Activated naive CD4-positive, alpha-beta T cell treated with anti-CD3 and anti-CD28 coated beads, Interleukin-2, amount 10 ng/mL, durations not matched to agents 7 days and 5 days (primary cell): ENCODE data around the gene C19orf18.
"Not testable (repeated sequence)": the region's sequence is repeated elsewhere in the genome, so short reads cannot be mapped to it uniquely, and the experiment has no call there.

Experiments
- CTCF ChIA-PET: fragments of 350-600 bp; sonication (Branson Sonifier 250); formaldehyde crosslinking; loops from one replicate; lab custom pipeline; 2021; ENCODE audit warnings: antibody characterized with exemption; lab: Charles Lee
- DNase-seq: peaks from one replicate; pipeline ENCODE4 v3.0.0-alpha.2; 2020
- H3K27ac Mint-ChIP-seq: one replicate; pipeline ENCODE4 v1.8.0; 2021; ENCODE audit warnings: mild to moderate bottlenecking, moderate library complexity, mixed read lengths
- H3K27me3 Mint-ChIP-seq: one replicate; pipeline ENCODE4 v1.8.0; 2021; ENCODE audit warnings: mild to moderate bottlenecking, mixed read lengths
- H3K36me3 Mint-ChIP-seq: one replicate; pipeline ENCODE4 v1.8.0; 2021; ENCODE audit warnings: mixed read lengths
- H3K4me1 Mint-ChIP-seq: one replicate; pipeline ENCODE4 v1.8.0; 2021; ENCODE audit warnings: mixed read lengths
- H3K4me3 Mint-ChIP-seq: one replicate; pipeline ENCODE4 v1.8.0; 2021; ENCODE audit warnings: mild to moderate bottlenecking, moderate library complexity, mixed read lengths
- H3K9me3 Mint-ChIP-seq: one replicate; pipeline ENCODE4 v1.8.0; 2021; ENCODE audit warnings: mixed read lengths

The C19orf18 gene

GRCh38 chr19:57974434-57974833, at the start of gene C19orf18:
Gene C19orf18, minus strand, starts transcription at chr19:57974534. Its CDS starts 102 bp downstream, at chr19:57974432.
- Mint-ChIP-seq H3K9me3 (peaks cover 77% of the 10 kb centered on the region), H3K4me3 (no peak within 1 kb of the TSS), H3K36me3 (peaks cover 24% of the 10 kb centered on the region), H3K27ac (no peak within 1 kb of the TSS), H3K4me1 (no peaks in the 10 kb centered on the region), H3K27me3 (no peaks in the 10 kb centered on the region)
- CTCF ChIA-PET: no interaction called here
- no peak for DNase-seq

- Mint-ChIP-seq H3K27me3 (no peaks in the 10 kb centered on the region), H3K4me1 (no peaks in the 10 kb centered on the region), H3K9me3 (peaks cover 51% of the 10 kb centered on the region), H3K36me3 (peaks cover 1% of the 10 kb centered on the region), H3K27ac (no peak overlapping the region), H3K4me3 (no peak overlapping the region)
- CTCF ChIA-PET: no interaction called here
- DNase-seq: no peak
Measured at GRCh38 chr19:58022283-58022660, 47.9 kb upstream of the C19orf18 start.

- CTCF ChIA-PET: no interaction called here
- Mint-ChIP-seq H3K4me3 (no peak overlapping the region), H3K9me3 (peaks cover 52% of the 10 kb centered on the region), H3K27me3 (no peaks in the 10 kb centered on the region), H3K27ac (no peak overlapping the region), H3K4me1 (no peaks in the 10 kb centered on the region), H3K36me3 (peaks cover 1% of the 10 kb centered on the region)
- peak; percentile 51 for DNase-seq
Measured at GRCh38 chr19:58021541-58022282, 47.4 kb upstream of the C19orf18 start.

- Mint-ChIP-seq H3K4me3 (no peak overlapping the region), H3K4me1 (no peaks in the 10 kb centered on the region), H3K27ac (no peak overlapping the region), H3K27me3 (no peaks in the 10 kb centered on the region), H3K9me3 (peaks cover 45% of the 10 kb centered on the region), H3K36me3 (peaks cover 1% of the 10 kb centered on the region)
- DNase-seq: no peak
- CTCF ChIA-PET: no interaction called here
Measured at GRCh38 chr19:58020129-58020528, 45.8 kb upstream of the C19orf18 start.

- Mint-ChIP-seq H3K9me3 (peaks cover 44% of the 10 kb centered on the region), H3K27ac (no peak overlapping the region), H3K36me3 (peaks cover 8% of the 10 kb centered on the region), H3K4me1 (peaks cover 9% of the 10 kb centered on the region), H3K27me3 (peaks cover 6% of the 10 kb centered on the region), H3K4me3 (no peak overlapping the region)
- CTCF ChIA-PET: no interaction called here
- DNase-seq: no peak
Measured at GRCh38 chr19:58014141-58014540, 39.8 kb upstream of the C19orf18 start.

- no peak for DNase-seq
- peaks cover 12% of the 10 kb centered on the region for H3K4me1 Mint-ChIP-seq
- peaks cover 30% of the 10 kb centered on the region for H3K36me3 Mint-ChIP-seq
- peaks cover 58% of the 10 kb centered on the region for H3K9me3 Mint-ChIP-seq
- CTCF ChIA-PET: no interaction called here
- H3K4me3 Mint-ChIP-seq: peak overlapping the region; percentile 74
- H3K27me3 Mint-ChIP-seq: peaks cover 6% of the 10 kb centered on the region
- H3K27ac Mint-ChIP-seq: no peak overlapping the region
Measured at GRCh38 chr19:58010507-58010906, 36.2 kb upstream of the C19orf18 start.

GRCh38 chr19:58009666-58010301, 35.5 kb upstream of the C19orf18 start:
- Mint-ChIP-seq H3K4me3 (peak overlapping the region; percentile 74), H3K4me1 (peaks cover 12% of the 10 kb centered on the region), H3K27me3 (peaks cover 6% of the 10 kb centered on the region), H3K9me3 (peaks cover 60% of the 10 kb centered on the region), H3K27ac (peak overlapping the region; percentile 81), H3K36me3 (peaks cover 37% of the 10 kb centered on the region)
- CTCF ChIA-PET: no interaction called here
- DNase-seq: peak; percentile 82

- Mint-ChIP-seq H3K27ac (no peak overlapping the region), H3K4me3 (peak overlapping the region; percentile 74), H3K36me3 (peaks cover 42% of the 10 kb centered on the region), H3K4me1 (peaks cover 16% of the 10 kb centered on the region), H3K9me3 (peaks cover 63% of the 10 kb centered on the region), H3K27me3 (peaks cover 6% of the 10 kb centered on the region)
- CTCF ChIA-PET: no interaction called here
- DNase-seq: no peak
Measured at GRCh38 chr19:58009301-58009665, 34.9 kb upstream of the C19orf18 start.

GRCh38 chr19:58008877-58009276, 34.5 kb upstream of the C19orf18 start:
- H3K9me3 Mint-ChIP-seq: peaks cover 67% of the 10 kb centered on the region

GRCh38 chr19:58007285-58007684, 33.0 kb upstream of the C19orf18 start:
- CTCF ChIA-PET: no interaction called here
- Mint-ChIP-seq H3K4me1 (peaks cover 30% of the 10 kb centered on the region), H3K9me3 (peaks cover 62% of the 10 kb centered on the region), H3K36me3 (peaks cover 57% of the 10 kb centered on the region), H3K4me3 (no peak overlapping the region), H3K27ac (no peak overlapping the region), H3K27me3 (peaks cover 6% of the 10 kb centered on the region)
- no peak for DNase-seq

More at GRCh38 chr19:58008877-58009276, 34.5 kb upstream of the C19orf18 start:
- H3K27me3 Mint-ChIP-seq, CTCF ChIA-PET, H3K27ac Mint-ChIP-seq, DNase-seq: not testable (repeated sequence)
- peaks cover 46% of the 10 kb centered on the region for H3K36me3 Mint-ChIP-seq
- H3K4me1 Mint-ChIP-seq: peaks cover 20% of the 10 kb centered on the region
- H3K4me3 Mint-ChIP-seq: peak overlapping the region; percentile 74

GRCh38 chr19:58003174-58003828, 29.0 kb upstream of the C19orf18 start:
- peaks cover 67% of the 10 kb centered on the region for H3K9me3 Mint-ChIP-seq
- peak overlapping the region; percentile 87 for H3K27ac Mint-ChIP-seq
- no peaks in the 10 kb centered on the region for H3K27me3 Mint-ChIP-seq
- DNase-seq: no peak
- CTCF ChIA-PET: interaction anchor here (0.9 kb wide), 1 partner anchor 155 kb away, joined by 3 read pairs; no protein-coding TSS in a partner anchor
- H3K4me1 Mint-ChIP-seq: peaks cover 30% of the 10 kb centered on the region
- H3K4me3 Mint-ChIP-seq: peak overlapping the region; percentile 80
- peaks cover 84% of the 10 kb centered on the region for H3K36me3 Mint-ChIP-seq

GRCh38 chr19:58002384-58003173, 28.2 kb upstream of the C19orf18 start, which contains the start of gene ZNF606:
Gene ZNF606, minus strand, starts transcription at chr19:58002820. Its CDS starts 1,501 bp downstream, at chr19:58001319.
- peak within 1 kb of the TSS; percentile 88 for H3K27ac Mint-ChIP-seq
- CTCF ChIA-PET: interaction anchor here (0.9 kb wide), 1 partner anchor 156 kb away, joined by 3 read pairs; no protein-coding TSS in a partner anchor
- H3K36me3 Mint-ChIP-seq: peaks cover 89% of the 10 kb centered on the region
- peak; percentile 89 for DNase-seq
- H3K4me1 Mint-ChIP-seq: peaks cover 30% of the 10 kb centered on the region
- H3K27me3 Mint-ChIP-seq: no peaks in the 10 kb centered on the region
- peak within 1 kb of the TSS; percentile 80 for H3K4me3 Mint-ChIP-seq
- H3K9me3 Mint-ChIP-seq: peaks cover 66% of the 10 kb centered on the region

- peak; percentile 46 for DNase-seq
- peaks cover 89% of the 10 kb centered on the region for H3K36me3 Mint-ChIP-seq
- H3K27me3 Mint-ChIP-seq: no peaks in the 10 kb centered on the region
- CTCF ChIA-PET: no interaction called here
- peaks cover 30% of the 10 kb centered on the region for H3K4me1 Mint-ChIP-seq
- H3K4me3 Mint-ChIP-seq: peak overlapping the region; percentile 80
- peak overlapping the region; percentile 88 for H3K27ac Mint-ChIP-seq
- peaks cover 65% of the 10 kb centered on the region for H3K9me3 Mint-ChIP-seq
Measured at GRCh38 chr19:58001895-58002369, 27.6 kb upstream of the C19orf18 start.
